ENCODE data around the gene HCFC2.

DNA sequence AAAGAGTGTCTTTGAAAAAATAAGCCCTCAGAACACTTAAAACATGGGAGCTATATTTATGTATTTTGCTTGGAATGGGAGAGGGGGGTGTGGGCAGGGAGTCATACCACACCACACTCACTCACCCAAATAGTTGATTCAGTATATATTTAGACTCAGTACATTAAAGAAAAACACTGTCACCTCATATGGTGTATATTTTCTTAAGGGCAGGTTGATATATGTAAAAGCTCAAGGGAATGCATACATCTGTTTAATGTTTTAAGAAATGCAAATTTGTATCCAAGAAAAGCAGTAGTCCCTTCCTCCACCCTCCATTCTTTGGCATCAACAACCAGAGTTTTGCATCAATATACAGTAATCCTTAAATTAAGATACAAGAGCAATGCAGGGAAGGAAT lies 72.2 kb downstream of the HCFC2 start:
- TF ChIP-seq POLR2AphosphoS5 (IDR thresholded peaks at IDR 0.05): no peak
- no peak for TF ChIP-seq POLR2A (IDR thresholded peaks at IDR 0.05)
